GM18870 (cell line): ENCODE measurements around the gene TP53BP2.
A peak's percentile ranks its signal among the peaks of the same experiment; 100 is the strongest.
"Not testable (repeated sequence)": the region's sequence is repeated elsewhere in the genome, so short reads cannot be mapped to it uniquely, and the experiment has no call there.

Source experiments
- ATAC-seq: cut with Tn5 transposase; IDR thresholded peaks from one replicate; pipeline ENCODE4 v1.9.1; 2021; ENCODE audit warnings: moderate library complexity; ENCODE audit not compliant: unreplicated experiment

Gene TP53BP2

DNA sequence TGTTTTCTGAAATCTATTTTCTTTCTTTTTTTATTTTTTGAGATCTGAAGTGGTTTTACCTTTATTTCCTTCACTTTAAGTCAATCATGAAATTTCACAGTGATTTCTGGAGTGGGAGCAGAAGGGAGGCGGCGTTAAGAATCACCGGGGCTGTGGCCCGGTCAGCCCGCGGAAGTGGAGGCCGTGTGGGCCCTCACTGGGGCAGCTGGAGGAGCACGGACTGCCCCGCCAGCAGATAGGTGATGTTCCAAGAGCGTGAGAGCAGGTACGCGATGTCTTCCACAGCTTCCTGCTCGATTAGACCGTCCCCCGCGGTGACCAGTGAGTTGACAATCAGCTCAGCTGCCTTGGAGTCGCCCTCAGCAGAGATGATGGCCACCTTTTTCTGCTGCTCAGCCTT lies 10.6 kb upstream of the TP53BP2 start:
- no peak for ATAC-seq

DNA sequence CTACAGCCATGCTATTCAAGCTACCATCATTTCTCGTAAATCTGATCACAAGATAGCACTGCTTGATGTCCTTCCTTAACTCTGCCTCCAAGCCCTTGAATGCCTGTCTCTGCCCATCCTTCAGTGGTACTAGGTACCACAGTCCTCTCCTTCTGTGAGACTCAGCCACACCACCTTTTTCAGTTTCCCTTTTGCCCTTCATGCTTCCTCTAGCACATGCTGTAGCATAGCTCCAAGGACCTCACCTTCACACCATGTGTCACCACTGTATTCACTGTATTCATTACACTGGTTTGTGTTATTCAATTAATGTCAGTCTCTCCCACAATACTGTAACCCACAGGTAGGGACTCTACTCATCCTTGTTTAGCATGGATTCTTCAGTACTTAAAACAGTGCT lies 8.0 kb upstream of the TP53BP2 start:
- ATAC-seq = no peak

DNA sequence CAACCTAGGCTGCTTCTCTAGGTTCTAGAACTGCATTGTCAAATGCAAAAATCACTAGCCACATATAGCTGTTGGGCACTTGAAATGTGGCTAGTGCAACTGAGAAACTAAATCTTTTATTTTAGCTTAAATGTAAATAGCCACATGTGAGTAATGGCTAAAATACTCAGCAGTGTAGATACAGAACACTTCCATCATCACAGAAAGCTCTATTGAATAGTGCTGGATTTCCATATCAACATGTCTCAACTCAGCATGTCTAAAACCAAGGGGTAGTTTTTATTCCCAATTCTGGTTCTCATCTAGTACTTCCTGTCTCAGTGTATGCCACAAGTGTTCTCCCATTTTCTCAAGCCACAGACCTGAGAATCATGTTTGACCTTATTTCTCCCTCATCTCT lies 7.5 kb upstream of the TP53BP2 start:
- no peak for ATAC-seq

- ATAC-seq = no peak
Observed at GRCh38 chr1:223852337-223852736, 6.6 kb upstream of the TP53BP2 start.

GRCh38 chr1:223849352-223850254 lies 3.9 kb upstream of the TP53BP2 start:
- peak; percentile 38 for ATAC-seq

DNA sequence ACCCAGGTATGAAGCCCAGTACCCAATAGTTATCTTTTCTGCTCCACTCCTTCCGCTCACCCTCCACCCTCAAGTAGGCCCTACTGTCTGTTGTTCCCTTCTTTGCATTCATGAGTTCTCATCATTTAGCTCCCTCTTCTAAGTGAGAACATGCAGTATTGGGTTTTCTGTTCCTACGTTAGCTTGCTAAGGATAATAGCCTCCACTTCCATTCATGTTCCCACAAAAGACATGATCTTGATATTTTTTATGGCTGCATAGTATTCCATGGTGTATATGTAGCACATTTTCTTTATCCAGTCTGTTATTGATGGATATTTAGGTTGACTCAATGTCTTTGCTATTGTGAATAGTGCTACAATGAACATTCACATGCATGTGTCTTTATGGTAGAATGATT lies 2.8 kb upstream of the TP53BP2 start:
- ATAC-seq = no peak

GRCh38 chr1:223847781-223848345 lies 2.1 kb upstream of the TP53BP2 start:
- ATAC-seq = no peak

- peak; percentile 8 for ATAC-seq
Observed at GRCh38 chr1:223845037-223845809, 524 bp downstream of the TP53BP2 start.

DNA sequence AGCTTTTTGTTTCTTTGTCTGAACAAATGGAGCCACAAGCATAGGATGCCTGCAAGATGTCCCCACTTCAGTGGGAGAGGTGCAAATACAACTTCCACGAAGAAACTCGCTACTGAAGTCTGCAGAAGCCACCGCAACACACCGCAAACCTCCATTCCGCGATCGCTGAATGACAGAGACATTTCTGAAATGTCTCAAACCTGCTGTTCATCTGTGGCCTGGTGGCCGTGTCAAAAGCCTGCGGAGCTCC lies 1.0 kb downstream of the TP53BP2 start:
- ATAC-seq = no peak

GRCh38 chr1:223843934-223844786 lies 1.6 kb downstream of the TP53BP2 start:
- ATAC-seq = no peak

DNA sequence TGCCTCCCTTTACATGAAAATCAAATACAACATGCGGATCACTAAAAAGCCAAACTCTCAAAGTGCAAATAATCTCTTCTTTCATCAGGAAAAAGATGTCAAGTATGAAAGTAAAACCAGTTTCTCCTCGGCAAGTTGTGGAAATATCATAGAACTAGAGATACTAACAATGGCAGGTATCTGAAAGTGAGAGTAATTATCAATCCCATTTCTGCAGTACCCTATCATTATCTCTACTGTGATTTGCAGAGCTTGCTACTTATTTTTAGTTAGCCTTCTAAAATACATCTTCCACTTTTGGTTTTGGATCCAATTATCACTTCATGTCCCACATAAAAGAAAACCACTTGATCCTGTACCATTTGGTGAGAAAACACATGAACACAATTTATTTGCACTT lies 3.0 kb downstream of the TP53BP2 start:
- no peak for ATAC-seq

DNA sequence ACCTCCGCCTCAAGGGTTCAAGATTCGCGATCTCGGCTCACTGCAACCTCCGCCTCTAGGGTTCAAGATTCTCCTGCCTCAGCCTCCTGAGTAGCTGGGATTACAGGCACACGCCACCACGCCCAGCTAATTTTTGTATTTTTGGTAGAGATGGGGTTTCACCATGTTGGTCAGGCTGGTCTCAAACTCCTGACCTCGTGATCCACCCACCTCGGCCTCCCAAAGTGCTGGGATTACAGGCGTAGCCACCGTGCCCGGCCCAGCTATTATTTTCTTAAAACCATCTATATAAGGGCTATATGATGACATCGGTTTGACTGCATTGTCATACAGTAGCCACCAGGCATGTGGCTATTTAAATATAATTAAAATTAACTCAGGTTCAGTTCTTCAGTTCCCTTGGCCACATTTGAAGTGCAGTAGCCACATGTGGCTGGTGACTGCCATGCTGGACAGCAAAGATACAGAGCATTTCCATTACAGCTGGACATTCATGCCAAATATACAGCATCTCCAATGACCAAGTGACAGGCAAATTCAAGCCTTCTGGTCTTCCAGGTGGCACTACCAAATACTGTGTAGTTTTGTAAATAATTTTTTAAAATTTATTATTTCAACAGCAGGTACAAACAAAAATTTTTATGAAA lies 3.6 kb downstream of the TP53BP2 start:
- not testable (repeated sequence) for ATAC-seq

DNA sequence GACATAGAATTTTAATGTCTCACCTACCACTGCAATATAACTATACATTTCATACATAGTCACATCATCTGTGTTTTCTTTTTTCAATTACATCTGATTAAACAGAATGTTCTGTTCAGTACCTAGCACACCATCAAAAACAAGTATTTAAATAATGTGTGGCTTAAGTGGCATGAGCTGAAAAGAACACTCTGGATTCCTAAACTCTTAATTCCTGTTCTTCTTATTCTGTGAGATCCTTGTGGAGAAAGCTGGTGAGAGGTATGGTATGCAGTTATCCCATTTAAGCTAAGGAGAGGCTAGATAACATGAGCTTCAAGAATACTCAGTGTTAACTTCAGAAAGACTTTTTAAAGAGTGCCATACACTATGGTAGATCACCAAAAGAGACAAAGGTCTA lies 5.5 kb downstream of the TP53BP2 start:
- ATAC-seq = no peak

- no peak for ATAC-seq
Observed at GRCh38 chr1:223838125-223838854, 7.5 kb downstream of the TP53BP2 start.

DNA sequence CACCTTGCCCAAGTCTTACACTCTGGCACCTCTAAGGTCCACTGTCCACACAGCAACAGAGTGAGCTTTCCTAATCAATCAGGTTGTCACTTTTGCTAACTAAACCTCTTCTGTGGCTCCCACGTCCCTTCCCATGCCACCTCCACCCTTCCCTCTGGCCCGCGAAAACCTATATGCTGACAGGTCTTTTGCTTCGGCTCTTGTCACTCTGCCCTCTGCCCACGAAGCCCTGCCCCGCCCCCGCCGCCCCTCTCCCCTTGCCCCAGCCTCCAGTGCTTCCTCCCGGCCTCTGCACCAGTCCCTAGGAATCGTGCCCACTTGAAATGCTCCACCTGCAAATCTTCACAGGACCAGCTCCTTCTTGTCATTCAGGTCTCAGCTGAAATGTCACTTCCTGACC lies 8.1 kb downstream of the TP53BP2 start:
- no peak for ATAC-seq

DNA sequence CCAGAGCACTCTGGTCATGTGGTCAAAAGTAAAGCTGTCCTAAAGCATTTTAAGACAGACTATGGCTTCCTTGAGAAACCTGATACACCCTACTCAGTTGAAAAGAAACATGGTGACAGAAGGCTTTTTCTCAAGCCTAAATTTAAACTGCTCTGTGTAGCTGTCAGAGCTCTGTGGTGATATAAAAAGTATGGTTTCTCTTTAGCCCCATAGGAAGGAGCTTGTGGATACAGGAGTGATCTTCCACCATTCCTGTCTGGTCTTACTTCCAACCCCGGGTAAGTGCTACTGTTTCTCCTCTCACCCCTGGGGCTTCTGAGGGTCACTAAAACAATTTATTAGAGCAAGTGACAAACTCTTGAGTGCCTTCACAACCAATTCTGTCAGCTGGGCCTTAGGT lies 8.5 kb downstream of the TP53BP2 start:
- no peak for ATAC-seq

DNA sequence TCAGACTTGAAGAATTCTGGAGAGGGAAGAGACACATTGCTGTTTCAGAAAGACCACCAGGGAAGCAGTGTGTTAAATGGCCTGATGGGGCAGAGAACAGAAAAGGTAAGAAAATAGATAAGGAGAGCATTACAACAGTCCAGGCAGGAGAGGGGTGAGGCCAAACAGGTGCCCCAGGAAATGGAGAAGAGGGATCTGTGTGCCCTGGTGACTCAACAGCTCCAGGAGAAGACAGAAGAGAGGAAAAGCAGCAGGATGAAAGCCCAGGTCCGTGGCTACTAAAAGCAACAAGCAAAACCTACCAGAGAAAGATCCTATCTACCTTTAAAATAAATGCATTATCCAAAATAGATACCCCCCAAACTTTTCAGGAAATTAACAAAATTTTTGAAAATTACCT lies 9.2 kb downstream of the TP53BP2 start:
- no peak for ATAC-seq

DNA sequence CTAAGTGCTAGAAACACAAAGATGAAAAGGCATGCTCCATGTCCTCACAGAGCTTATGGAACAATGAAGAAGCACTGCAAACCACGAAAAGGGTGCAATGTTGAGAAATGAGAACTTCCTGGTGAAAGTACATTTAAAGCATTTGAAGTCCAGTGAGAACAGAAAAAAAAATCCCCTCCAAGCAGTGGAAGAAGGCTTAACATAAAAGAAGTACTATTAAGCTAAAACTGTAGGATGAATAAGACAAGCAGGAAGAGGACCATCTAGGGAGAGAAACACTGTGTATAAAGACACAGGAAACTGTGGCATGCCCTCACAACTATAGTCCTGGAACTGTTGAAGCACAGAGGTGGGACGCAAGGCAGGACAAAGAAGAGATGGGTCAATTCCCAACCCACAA lies 10.0 kb downstream of the TP53BP2 start:
- ATAC-seq = no peak

GRCh38 chr1:223834660-223835263 lies 11.0 kb downstream of the TP53BP2 start:
- no peak for ATAC-seq

- ATAC-seq = no peak
Observed at GRCh38 chr1:223833948-223834347, 11.8 kb downstream of the TP53BP2 start.
